Posterior vena cava (tissue), 2 donors: ENCODE measurements around the gene KRT24. TPM values are rescaled to one million over a fixed set of nuclear protein-coding genes. Genes with fewer than 3 reads are reported as not detected.
"Not testable (repeated sequence)": the region's sequence is repeated elsewhere in the genome, so short reads cannot be mapped to it uniquely, and the experiment has no call there.

Experiments
- DNase-seq: peaks from one replicate; pipeline ENCODE4 v3.0.0-alpha.2; 2020; ENCODE audit warnings: low spot score
- intact Hi-C, 2 donors: fragments of 100-400 bp; cut with DNase I; formaldehyde crosslinking; loops; one replicate each; pipeline versions ENCODE4 v1.14.1 to v1.14.2; 2022 to 2023
- long read RNA-seq, 2 donors: library from polyadenylated mRNA; unstranded; transcript quantifications; one replicate each; pipeline ENCODE4 v2.0.0, GENCODE V29; 2020 to 2021
- total RNA-seq, 2 donors: library from RNA; stranded (reverse); fragmentation: NEBNext Ultra II Directional; extraction: Animal tissue kit (Norgen Biotek cat#: 25700); gene quantifications; one replicate each; pipeline ENCODE4 v1.2.1, GENCODE V29; 2021
- donor health status: DM: yes; HTN: yes; CAD: no.
- donor health status: DM: yes; HTN: yes; CAD: no.

KRT24 gene
- total RNA-seq = not detected
- long read RNA-seq, donor 1, partial matches to known transcripts = 1 of 1 reads
- long read RNA-seq, donor 1, other reads (novel, unspliced or antisense) = 0 of 1 reads
- long read RNA-seq, donor 2 = 0 reads

DNA sequence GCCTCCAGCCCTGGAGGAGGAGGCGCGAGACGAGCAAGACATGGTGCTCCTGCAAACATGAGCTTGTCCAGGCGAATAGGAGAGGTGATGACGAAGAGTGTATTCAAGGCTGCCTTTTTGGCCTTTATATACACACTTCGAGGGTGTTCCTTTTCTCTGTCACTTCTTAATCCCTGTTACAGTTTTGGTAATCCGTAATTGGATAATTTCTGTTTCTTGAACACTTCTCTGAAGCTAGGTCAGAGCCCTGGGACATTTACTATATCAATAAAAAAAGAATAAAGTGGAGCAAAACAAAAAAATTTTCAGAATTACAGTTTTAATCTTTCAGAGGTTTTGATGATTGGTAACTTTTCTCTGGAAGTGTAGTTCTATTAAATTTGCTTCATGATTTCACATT, at the start of gene KRT24:
Gene KRT24 (minus strand): TSS at position 101 of the 400 bp plus-strand sequence. CDS start 59 bp downstream, at position 42.
- intact Hi-C loops = no loop called here
- DNase-seq = no peak

DNA sequence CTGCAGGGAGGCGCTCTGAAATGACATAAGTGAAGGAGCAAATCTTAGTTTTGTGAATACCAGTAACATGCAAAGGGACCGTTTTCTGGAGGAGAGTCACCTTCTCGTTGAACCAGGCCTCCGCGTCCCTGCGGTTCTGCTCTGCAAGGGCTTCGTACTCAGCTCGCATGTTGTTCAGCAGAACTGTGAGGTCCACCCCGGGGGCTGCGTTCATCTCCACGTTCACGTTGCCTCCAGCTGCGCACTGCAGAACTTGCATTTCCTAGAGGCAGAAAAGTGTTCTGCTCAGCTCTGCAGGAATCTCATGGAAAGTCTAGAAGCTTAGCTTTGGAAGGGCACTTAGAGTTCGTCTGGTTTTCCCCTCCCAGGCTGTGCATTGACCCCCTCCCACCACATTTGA, 47.5 kb upstream of the KRT24 start:
- intact Hi-C loops = no loop called here
- DNase-seq = no peak

DNA sequence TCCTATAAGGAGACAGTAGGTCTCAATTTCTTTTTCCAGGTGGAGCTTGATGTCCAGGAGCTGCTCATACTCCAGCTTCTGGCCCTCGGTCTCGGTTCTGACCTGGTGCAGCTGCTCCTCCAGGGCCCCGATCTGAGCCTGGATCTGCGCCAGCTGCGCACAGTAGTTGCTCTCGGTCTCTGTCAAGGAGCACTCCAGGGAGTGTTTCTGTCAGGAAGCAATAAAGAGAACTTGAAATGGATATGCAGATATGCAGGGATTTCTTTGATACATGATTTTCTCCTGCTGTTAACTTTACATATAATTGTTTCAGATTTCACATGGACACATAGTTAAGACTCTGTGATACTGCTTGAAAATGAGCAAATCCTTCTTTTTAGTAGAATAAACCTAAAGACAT, 46.8 kb upstream of the KRT24 start:
- intact Hi-C loops = no loop called here
- DNase-seq = no peak

DNA sequence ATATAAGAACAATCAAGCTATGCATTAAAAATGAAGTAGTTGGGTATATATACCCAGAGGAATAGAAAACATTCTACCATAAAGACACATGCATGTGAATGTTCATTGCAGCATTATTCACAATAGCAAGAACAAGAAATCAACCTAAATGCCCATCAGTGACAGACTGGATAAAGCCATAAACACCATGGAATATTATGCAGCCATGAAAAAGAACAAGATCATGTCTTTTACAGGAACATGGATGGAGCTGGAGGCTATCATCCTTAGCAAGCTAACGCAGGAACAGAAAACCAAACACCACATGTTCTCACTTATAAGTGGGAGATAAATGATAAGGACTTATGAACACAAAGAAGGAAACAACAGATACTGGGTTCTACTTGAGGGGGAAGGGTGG, 45.1 kb upstream of the KRT24 start:
- intact Hi-C loops, DNase-seq: not testable (repeated sequence)

DNA sequence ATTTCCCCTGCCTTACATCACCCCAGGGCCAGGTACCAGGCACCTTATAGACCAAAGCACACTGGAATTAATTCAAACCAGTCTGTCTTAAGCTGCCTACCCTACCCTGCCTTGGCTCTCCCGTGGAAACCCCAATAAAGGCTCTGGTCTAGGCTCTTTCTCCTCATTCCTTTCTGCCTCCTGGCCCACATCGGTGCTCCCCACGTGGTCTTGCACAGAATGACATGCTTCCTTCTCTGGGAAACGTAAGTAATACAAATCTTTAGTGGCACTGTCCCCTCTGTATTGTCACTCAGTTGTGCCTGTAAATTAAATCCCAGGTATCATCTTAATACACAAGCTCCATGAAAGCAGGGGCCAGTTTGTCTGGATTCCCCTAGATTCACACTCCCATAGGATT, 35.0 kb upstream of the KRT24 start:
- DNase-seq = no peak
- intact Hi-C loops = no loop called here

DNA sequence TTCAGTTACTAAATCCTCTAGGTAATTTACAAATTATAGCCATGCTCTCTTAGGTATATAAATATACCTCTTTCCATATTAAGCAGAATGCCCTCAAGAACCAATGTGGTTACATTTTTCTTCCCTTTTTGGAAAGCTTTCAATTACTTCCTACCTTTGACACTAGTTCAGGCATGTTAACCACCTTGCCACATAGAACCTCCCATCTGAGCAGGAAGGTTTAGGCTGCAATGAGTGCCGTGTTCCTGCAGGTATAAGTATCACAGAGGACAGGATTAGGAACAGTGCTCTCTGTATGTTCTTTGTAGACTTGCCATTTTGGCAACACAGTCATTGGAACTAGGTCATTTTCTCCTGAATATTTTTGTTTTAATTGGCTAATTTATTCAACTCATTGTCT, 31.5 kb upstream of the KRT24 start:
- DNase-seq = no peak
- intact Hi-C loops = no loop called here

DNA sequence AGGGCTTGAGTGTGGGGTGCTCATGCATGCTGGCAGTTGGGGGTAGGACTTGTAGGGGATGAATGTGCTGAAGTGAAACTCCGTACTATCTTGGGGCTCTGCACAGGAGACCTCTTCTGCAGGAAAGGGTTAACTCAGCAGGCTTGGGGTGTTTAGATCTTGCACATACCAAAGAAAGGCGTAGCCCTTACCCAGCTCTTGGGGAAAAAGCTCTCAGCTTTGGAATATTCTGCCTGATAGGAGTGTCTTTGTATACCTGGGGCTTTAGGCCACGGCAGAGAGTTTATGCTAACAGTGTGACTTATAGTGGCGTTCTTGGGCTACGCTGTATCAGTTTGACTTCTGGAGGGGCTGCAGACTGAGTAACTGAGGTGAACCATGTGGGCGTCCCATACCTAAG, 30.5 kb upstream of the KRT24 start:
- intact Hi-C loops = no loop called here
- DNase-seq = no peak

DNA sequence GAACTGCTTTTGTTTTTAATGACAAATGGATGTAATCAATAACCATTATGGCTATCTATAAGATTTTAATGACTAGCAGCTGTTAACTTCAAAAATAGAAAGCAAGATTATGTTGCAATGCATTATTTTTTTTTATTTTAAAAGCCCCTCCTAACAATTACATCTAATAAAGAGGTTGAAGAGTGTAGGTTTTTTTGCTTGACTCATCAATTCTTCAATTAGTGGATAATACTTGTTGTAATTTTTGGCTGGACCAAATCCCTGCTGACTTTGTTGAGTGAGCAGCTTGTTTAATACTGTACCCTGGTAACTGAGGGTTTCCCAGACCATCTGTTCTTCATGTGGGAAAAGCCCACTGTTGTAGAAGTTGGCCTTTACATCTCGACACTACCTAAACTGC, 27.4 kb upstream of the KRT24 start:
- intact Hi-C loops = no loop called here
- DNase-seq = no peak

DNA sequence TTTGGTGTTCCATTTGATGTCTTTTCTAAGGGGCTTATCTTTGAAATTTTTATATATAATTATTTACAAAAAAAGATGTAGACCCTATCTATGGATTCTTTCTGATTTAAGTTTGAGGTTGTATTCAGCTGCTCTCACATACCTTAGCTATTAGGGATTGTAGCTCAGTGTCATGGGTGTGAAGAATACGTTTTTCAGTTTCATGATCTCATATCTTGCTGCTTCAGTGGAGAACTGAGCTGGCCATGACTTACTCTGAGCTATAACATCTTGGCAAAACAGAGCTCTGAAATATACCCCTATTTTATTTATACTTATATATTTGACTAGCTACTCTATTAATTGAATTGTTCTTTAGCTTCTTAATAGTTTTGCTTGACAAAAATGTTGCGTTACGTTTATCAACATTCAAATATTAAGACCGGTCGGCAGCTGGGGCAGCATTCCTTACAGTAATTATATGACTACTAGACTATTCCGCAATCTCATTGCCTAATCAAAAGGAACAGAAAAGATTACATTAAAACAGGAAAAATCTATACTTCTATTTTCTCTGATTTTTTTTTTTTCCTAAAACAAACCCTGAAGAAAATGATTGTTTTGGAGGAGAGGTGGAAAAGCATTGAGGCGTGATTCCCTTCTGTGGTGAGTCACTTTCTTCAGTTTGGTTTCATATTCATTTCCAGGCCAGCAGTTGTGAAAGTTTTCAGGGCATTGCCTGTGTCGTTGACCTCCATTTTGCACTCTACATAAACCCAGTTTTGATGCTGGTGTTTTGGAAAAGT, 24.1 kb upstream of the KRT24 start:
- no peak for DNase-seq
- intact Hi-C loops = no loop called here

DNA sequence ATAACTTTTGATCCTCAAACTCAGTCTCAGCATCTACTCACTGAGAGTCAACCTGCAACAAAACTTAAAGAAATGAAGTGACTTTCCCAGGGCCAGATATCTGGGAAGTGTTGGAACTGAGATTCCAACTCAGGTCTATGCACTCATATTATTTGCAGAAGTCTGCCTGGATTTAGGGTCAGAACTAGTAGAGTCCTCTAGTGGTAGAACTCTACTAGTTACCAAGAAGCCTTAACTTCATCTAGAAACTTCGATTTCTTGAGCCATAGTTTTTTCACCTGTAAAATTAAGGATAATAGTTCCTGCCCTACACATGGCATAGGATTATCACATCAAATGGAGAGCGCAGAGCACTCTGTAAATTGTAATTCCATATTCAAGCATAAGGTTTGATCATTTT, 23.4 kb upstream of the KRT24 start:
- no peak for DNase-seq
- intact Hi-C loops = no loop called here

DNA sequence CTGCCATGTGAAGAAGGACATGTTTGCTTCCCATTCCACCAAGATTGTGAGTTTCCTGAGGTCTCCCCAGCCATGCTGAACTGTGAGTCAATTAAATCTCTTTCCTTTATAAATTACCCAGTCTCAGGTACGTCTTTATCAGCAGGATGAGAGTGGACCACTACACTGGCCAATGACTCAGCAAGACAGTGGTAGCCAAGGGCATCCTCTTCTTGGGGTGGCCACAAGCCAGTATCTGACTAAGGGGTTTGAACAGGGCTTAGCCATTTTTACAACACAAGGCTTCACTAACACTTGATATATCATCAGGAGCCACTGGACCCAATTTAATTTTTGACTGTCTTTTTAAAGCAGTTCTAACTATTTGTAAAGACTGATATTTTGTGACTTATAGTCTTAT, 21.1 kb upstream of the KRT24 start:
- no peak for DNase-seq
- intact Hi-C loops = no loop called here

DNA sequence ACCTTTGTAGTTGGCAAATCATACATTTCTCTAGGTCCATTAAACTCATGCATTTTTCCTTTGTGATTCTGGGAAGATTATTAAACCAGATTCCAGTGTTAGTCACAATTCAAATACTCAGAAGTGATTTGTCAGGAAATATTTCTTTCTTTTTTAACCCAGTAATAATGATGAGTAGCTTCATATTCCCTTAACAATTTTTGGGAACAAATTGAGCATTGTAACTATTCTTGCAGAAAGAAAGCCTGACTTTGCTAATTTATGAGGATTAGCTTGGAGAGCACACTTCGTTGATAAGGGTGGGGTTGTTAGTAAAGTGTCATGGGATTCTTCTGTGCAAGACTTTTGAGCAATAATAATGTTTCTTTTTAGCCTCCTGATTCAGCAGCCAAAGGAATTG, 18.7 kb upstream of the KRT24 start:
- DNase-seq = no peak
- intact Hi-C loops = no loop called here

DNA sequence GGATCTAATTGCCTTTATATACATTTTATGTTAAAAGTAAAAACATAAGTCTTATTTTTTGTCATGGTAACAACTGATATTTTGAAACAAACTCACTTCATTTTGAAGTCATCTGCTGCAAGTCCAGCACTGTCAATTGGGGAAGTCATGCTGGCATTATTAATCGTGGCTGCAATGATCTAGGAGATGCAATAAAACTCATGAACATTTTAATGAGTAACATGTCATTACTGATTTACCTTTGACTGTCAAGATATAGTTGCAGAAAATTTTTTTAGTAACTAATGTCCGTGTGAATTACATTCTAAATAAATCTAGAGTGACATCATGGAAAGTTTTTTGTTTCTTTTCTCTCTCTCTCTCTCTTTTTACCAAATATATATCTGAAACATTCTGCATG, 17.3 kb upstream of the KRT24 start:
- intact Hi-C loops = no loop called here
- no peak for DNase-seq

DNA sequence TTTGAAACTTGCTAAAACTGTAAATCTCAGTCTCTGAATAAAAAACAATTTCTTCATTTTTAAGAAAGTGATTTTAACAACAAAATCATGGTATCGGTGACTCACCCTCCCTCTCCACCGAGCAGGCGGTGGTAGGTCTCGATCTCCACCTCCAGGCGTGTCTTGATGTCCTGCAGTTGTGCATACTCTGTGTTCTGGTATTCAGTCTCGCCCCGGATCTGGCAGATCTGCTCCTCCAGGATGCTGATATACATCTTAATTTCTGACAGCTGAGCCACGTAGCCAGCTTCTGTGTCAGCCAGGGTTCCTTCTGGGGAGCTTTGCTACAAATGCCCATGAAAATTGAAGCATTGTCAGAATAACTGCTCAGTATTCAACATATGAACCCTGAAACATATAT, 15.4 kb upstream of the KRT24 start:
- DNase-seq = no peak
- intact Hi-C loops = no loop called here

DNA sequence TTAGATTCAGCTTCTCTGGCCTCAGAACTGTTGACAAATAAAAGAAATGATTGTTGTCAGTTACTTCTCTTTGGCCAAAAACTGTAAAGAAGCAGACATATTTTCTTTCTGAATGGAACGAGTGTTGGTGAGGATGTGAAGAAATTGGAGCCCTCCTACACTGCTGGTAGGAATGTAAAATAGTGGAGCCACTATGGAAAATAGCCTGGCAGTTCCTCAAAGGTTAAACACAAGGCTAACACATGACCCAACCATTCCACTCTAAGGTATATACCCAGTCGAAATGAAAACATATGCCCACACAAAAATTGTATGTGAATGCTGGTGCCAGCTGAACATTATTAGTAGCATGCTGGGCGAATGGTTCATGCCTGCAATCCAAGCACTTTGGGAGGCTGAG, 14.2 kb upstream of the KRT24 start:
- intact Hi-C loops = no loop called here
- no peak for DNase-seq

DNA sequence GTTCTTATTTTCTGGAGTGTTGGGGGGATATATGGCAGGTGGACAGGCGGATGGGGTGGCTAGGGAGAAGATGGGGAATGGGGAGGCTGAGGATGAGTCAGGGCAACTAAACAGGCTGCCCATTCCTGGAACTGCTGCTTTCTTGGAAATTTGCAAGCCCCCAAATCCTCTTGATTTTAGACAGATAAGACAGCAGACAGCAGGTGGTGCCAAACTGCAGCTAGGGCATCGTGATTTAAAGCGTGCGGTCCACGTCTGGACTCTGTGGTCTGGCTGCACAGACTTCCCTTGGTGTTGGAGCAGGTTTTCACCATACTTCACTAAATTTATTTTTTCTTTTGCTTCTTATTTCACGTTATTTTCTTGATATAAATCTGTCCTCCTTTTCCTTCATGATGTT, 10.9 kb upstream of the KRT24 start:
- DNase-seq = no peak
- intact Hi-C loops = no loop called here

DNA sequence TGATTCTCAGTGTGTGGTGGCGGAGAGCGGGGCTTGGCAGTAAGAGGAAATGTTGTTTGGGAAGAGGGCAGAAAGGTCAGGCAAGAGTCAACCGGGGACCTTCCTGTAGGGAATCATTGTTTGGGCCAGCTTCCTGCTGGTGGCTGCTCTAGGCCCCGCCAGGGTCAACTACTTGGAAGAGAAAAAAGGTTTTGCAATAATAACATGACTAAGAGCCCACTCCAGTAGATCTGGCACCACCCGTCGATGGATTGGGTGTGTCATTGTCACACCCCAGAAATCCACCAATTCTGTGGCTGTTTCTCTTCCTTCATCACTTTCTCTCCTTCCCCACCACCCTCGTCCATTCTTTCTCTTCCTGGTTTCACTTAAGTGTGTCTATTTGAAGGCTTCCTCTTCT, 4.2 kb upstream of the KRT24 start:
- intact Hi-C loops = no loop called here
- peak; percentile 90 for DNase-seq

DNA sequence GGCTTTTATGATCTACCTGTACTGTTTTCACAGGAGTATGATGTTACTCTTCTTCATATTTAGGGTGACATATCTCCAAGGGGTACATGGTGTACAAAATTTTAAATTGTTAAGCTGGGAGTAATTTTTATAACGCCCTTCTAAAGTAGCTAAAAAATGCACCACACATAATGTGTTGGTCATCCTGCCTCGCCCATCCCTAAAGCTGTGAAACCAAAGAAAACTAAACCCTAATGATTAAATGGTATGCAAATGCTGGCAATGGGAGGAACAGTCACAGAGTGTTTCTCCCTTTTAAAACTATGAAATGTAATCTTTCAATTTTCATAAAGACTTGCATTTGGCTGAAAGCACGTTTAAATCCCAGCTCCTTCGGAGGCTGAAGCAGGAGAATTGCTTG, 2.0 kb upstream of the KRT24 start:
- DNase-seq = no peak
- intact Hi-C loops = no loop called here

DNA sequence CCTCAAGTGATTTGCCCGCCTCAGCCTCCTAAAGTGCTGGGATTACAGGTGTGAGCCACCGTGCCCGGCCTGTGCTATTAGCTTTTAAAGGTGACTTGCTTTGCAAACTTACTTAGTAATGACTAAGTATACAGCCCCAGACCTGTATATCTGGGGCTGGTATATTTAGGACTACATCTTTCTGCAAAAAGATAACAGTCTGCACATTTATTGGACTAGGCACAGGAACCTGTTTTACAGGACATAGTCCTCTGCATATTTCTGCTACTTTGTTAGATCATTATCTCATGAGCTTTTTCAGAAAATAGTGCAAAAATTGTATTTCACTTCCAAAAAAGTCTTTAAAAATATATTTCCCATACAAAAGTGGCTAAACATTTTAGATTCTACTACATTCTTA, 1.3 kb downstream of the KRT24 start:
- intact Hi-C loops = no loop called here

DNA sequence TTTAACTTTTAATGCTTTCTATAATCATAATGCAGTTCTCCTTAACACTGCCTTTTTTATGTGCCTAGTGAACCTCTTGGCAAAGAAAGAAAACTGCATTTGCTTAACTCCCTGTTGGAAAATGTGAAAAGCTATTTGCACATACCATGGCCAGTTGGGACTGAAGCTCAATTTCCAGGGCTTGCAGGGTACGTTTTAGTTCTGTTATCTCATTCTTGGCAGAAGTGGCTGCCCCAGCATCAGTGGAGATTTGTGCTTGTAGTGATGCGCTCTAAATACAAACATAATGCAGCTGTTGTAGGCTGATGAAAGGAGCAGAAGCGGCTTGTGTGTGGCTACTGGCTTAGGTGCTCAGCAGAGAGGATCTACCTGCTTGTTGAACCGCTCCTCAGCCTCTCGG, 3.7 kb downstream of the KRT24 start:
- intact Hi-C loops = no loop called here
- DNase-seq = no peak

More for the DNA sequence above, 1.3 kb downstream of the KRT24 start:
- DNase-seq = no peak

DNA sequence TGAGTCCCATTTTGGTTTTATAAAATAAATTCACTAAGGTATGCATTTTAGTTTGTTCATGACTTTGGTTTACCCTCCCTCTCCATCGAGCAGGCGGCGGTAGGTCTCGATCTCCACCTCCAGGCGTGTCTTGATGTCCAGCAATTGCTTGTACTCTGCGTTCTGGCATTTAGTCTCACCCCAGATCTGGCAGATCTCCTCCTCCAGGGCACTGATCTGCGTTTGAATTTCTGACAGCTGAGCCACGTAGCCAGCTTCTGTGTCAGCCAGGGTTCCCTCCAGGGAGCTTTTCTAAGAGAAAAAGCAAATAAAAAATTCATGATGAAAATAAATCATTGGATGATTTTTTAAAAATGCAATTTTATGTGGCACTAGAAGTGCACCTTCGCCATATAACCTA, 4.2 kb downstream of the KRT24 start:
- DNase-seq = no peak
- intact Hi-C loops = no loop called here

DNA sequence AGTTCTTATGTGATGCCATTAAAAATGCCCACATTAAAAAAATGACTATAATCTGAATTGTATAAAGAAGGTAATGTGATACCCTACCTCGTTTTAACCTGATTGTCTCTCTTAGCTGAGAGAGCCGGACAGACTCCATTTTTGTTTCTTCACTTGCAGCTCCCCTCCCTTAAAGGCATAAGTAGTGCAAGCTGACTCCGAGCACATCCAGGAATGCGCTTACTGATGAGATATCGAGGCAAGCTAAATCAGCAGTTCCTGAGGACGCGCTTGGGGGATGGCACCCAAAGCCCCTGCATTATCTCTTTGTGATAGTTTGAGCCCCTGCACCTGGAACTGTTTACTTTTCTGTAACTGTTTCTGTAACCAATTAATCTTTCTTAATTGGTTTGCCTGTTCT, 6.3 kb downstream of the KRT24 start:
- intact Hi-C loops = no loop called here

More for the DNA sequence above, 6.3 kb downstream of the KRT24 start:
- no peak for DNase-seq
